Nephron (organoid): ENCODE data around the gene DIPK1C.

Source experiments
- H3K27ac Mint-ChIP-seq, 3 experiments: 2 replicates each; pipeline ENCODE4 v1.8.0; 2020; ENCODE audit warnings: mixed read lengths in 3 of 3, mild to moderate bottlenecking in 2 of 3, moderate library complexity in 1 of 3
- H3K27me3 Mint-ChIP-seq: 2 replicates; pipeline ENCODE4 v1.8.0; 2021; ENCODE audit warnings: low read depth, mild to moderate bottlenecking, moderate library complexity, mixed read lengths
- H3K36me3 Mint-ChIP-seq: 2 replicates; pipeline ENCODE4 v1.8.0; 2020; ENCODE audit warnings: low read depth, mixed read lengths
- H3K4me1 Mint-ChIP-seq: 2 replicates; pipeline ENCODE4 v1.8.0; 2020; ENCODE audit warnings: mixed read lengths
- H3K4me3 Mint-ChIP-seq, 3 experiments: 2 replicates each; pipeline ENCODE4 v1.8.0; 2020; ENCODE audit warnings: mild to moderate bottlenecking in 3 of 3, mixed read lengths in 3 of 3, moderate library complexity in 2 of 3
- H3K9me3 Mint-ChIP-seq: 2 replicates; pipeline ENCODE4 v1.8.0; 2020; ENCODE audit warnings: mixed read lengths
- TF ChIP-seq, protein P1 (sequence below), 3 experiments: fragments of 200-600 bp; sonication (generic); IDR thresholded peaks; one replicate each; pipeline ENCODE4 v1.5.0; 2021; ENCODE audit warnings: antibody characterized with exemption in 3 of 3; ENCODE audit not compliant: unreplicated experiment in 3 of 3

DIPK1C gene

GRCh38 chr18:74416124-74416523 lies 41.0 kb downstream of the DIPK1C start:
- TF ChIP-seq, protein P1, sequence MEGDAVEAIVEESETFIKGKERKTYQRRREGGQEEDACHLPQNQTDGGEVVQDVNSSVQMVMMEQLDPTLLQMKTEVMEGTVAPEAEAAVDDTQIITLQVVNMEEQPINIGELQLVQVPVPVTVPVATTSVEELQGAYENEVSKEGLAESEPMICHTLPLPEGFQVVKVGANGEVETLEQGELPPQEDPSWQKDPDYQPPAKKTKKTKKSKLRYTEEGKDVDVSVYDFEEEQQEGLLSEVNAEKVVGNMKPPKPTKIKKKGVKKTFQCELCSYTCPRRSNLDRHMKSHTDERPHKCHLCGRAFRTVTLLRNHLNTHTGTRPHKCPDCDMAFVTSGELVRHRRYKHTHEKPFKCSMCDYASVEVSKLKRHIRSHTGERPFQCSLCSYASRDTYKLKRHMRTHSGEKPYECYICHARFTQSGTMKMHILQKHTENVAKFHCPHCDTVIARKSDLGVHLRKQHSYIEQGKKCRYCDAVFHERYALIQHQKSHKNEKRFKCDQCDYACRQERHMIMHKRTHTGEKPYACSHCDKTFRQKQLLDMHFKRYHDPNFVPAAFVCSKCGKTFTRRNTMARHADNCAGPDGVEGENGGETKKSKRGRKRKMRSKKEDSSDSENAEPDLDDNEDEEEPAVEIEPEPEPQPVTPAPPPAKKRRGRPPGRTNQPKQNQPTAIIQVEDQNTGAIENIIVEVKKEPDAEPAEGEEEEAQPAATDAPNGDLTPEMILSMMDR (IDR thresholded peaks at IDR 0.05; ENCODE audit: unreplicated experiment in 3 of 3), result no peak
- Mint-ChIP-seq H3K27ac (peak overlapping the region; percentile 23 to 79 (median 46)), H3K4me3 (no peak overlapping the region), H3K9me3 (no peaks in the 10 kb centered on the region), H3K4me1 (peaks cover 74% of the 10 kb centered on the region), H3K27me3 (peaks cover 35% of the 10 kb centered on the region), H3K36me3 (no peaks in the 10 kb centered on the region)

DNA sequence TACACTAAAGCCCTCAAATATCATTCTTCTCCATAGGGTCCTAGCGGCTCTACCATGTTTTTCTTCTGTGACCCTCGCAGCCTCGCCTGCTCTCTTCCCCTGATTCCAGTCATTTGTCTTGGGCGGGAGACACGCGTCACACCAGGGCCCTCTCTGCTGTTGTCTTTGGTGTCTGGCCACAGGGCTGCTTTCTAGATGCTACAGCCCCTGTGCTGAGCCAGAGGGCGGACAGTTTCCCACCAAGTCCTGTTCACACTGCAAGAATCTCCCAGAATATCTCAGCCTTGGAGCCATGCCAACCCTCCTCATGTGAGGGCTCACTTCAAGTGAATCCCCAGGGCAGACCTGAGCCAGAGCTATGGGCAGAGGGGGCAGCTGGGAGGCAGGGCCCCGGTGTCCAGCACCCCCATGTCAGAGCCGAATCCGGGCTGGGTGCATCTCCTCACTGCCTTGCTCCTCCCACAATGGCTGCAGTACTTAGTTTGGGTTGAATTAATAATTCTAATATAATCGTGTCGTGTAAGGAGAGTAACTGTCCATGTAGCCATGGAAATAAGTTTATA lies 42.1 kb downstream of the DIPK1C start:
- H3K9me3 Mint-ChIP-seq, result no peaks in the 10 kb centered on the region
- H3K4me1 Mint-ChIP-seq, result peaks cover 66% of the 10 kb centered on the region
- H3K27me3 Mint-ChIP-seq, result peaks cover 46% of the 10 kb centered on the region
- TF ChIP-seq, protein P1 (IDR thresholded peaks at IDR 0.05; ENCODE audit: unreplicated experiment in 3 of 3), result no peak
- H3K4me3 Mint-ChIP-seq, result peak overlapping the region; percentile 0 to 24 (median 15)
- peak overlapping the region; percentile 46 to 66 (median 52) for H3K27ac Mint-ChIP-seq
- no peaks in the 10 kb centered on the region for H3K36me3 Mint-ChIP-seq

DNA sequence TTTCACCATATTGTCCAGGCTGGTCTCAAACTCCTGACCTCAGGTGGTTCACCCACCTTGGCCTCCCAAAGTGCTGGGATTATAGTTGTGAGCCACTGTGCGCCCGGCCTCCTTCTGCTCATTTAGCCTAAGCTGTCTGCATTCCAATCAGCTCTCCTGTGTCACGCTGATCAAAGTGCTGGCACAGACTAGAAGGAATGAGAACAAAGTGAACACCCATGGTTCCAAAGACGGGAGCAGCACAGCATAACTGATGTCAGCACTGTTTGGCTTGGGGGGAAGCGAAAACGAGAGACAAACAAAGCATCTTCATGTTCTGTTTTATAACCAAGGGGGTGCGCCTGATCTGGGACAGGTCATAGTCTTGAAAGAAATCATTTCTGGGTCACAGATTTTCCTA lies 43.3 kb downstream of the DIPK1C start:
- H3K9me3 Mint-ChIP-seq, result no peaks in the 10 kb centered on the region
- no peaks in the 10 kb centered on the region for H3K36me3 Mint-ChIP-seq
- no peak overlapping the region for H3K27ac Mint-ChIP-seq
- peaks cover 41% of the 10 kb centered on the region for H3K27me3 Mint-ChIP-seq
- H3K4me1 Mint-ChIP-seq, result peaks cover 56% of the 10 kb centered on the region
- H3K4me3 Mint-ChIP-seq, result no peak overlapping the region
- TF ChIP-seq, protein P1 (IDR thresholded peaks at IDR 0.05; ENCODE audit: unreplicated experiment in 3 of 3), result no peak

DNA sequence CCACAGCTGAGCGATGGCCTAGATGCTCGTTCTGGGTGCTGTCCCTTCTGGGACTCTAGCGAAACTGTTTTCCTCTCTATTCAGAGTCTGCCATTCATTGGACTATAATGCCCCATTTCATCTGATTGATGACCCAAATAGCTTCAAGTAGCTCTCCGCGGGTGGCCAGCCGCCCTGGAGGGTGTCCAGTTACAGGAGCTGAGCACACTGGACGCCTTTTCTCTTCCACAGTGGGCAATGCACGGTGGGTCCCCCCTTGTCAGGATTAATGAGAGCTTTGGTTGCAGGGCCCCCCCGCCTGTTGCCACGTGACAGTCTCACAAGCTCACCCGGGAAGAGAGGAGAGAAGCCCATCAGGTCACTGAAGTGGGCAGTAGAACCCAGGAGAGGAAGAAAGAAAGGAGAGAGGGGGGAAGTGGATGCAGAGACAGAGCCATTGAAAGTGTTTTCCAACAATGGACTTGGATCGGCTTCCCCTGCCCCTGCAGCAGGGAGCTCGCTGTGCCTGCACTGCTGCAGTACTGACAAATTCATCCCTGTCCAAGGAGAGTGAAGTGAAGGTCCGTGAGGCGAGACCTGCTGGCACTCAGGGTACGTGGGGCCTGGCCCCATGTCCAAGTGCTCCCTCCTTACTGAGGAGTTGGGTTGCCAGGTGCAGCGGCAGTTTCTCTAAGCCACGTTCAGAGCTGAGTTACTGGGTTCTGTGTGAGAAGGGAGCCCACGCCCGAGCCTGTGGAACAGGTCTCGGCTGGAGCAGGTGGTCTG lies 44.8 kb downstream of the DIPK1C start:
- peak overlapping the region in 1 of 3 experiments; percentile 36 for H3K4me3 Mint-ChIP-seq
- TF ChIP-seq, protein P1 (IDR thresholded peaks at IDR 0.05; ENCODE audit: unreplicated experiment in 3 of 3), result no peak
- H3K36me3 Mint-ChIP-seq, result no peaks in the 10 kb centered on the region
- H3K27me3 Mint-ChIP-seq, result peaks cover 51% of the 10 kb centered on the region
- peak overlapping the region; percentile 4 to 65 (median 63) for H3K27ac Mint-ChIP-seq
- peaks cover 45% of the 10 kb centered on the region for H3K4me1 Mint-ChIP-seq
- no peaks in the 10 kb centered on the region for H3K9me3 Mint-ChIP-seq

GRCh38 chr18:74411475-74411874 lies 45.6 kb downstream of the DIPK1C start:
- Mint-ChIP-seq H3K4me3 (no peak overlapping the region), H3K27me3 (peaks cover 52% of the 10 kb centered on the region), H3K4me1 (peaks cover 37% of the 10 kb centered on the region), H3K36me3 (no peaks in the 10 kb centered on the region), H3K27ac (peak overlapping the region in 1 of 3 experiments; percentile 29), H3K9me3 (no peaks in the 10 kb centered on the region)
- TF ChIP-seq, protein P1 (IDR thresholded peaks at IDR 0.05; ENCODE audit: unreplicated experiment in 3 of 3), result no peak
